Measurements from ENCODE around the gene LRRC8A. TPM values are rescaled to one million over a fixed set of nuclear protein-coding genes. Genes with fewer than 3 reads are reported as not detected.
A peak's percentile ranks its signal among the peaks of the same experiment; 100 is the strongest.

The LRRC8A gene
- total and polyA plus RNA-seq, 2 of the 13 experiments (the other 11 are each of a cell fraction or from before 2014, with no cell fraction given): 16.1 to 40.6 TPM

- TF ChIP-seq, protein P1, sequence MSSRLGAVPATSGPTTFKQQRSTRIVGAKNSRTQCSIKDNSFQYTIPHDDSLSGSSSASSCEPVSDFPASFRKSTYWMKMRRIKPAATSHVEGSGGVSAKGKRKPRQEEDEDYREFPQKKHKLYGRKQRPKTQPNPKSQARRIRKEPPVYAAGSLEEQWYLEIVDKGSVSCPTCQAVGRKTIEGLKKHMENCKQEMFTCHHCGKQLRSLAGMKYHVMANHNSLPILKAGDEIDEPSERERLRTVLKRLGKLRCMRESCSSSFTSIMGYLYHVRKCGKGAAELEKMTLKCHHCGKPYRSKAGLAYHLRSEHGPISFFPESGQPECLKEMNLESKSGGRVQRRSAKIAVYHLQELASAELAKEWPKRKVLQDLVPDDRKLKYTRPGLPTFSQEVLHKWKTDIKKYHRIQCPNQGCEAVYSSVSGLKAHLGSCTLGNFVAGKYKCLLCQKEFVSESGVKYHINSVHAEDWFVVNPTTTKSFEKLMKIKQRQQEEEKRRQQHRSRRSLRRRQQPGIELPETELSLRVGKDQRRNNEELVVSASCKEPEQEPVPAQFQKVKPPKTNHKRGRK (CRISPR knock-in tag; IDR thresholded peaks at IDR 0.05): no peak
- TF ChIP-seq HOXA9 (CRISPR knock-in tag; IDR thresholded peaks at IDR 0.05; ENCODE audit: borderline replicate concordance) (no peak), NFYB (CRISPR knock-in tag; IDR thresholded peaks at IDR 0.05) (peak; percentile 47; the same call in 1 of the 2 replicates), ELF3 (CRISPR knock-in tag; IDR thresholded peaks at IDR 0.05) (peak; percentile 56; the same call in 1 of the 2 replicates), ATF1 (CRISPR knock-in tag; IDR thresholded peaks at IDR 0.05) (peak; percentile 93), SIX4 (CRISPR knock-in tag; IDR thresholded peaks at IDR 0.05) (0 out of 2 replicates have a peak, but pooled peaks have one; percentile 44), NR2F6 (IDR thresholded peaks at IDR 0.05) (no peak; the same call in 1 of the 2 replicates), NR2F6 (CRISPR knock-in tag; IDR thresholded peaks at IDR 0.05) (peak; percentile 43; the same call in 1 of the 2 replicates), LCORL (IDR thresholded peaks at IDR 0.05) (no peak), LCORL (CRISPR knock-in tag; IDR thresholded peaks at IDR 0.05) (0 out of 2 replicates have a peak, but pooled peaks have one; percentile 49), ZEB1 (IDR thresholded peaks at IDR 0.05; ENCODE audit: insufficient replicate concordance, low read depth) (no peak), FOXJ3 (CRISPR knock-in tag; IDR thresholded peaks at IDR 0.05; ENCODE audit: borderline replicate concordance) (no peak), ZNF674 (CRISPR knock-in tag; IDR thresholded peaks at IDR 0.05; ENCODE audit: low read depth) (no peak), ZNF280D (CRISPR knock-in tag; IDR thresholded peaks at IDR 0.05) (peak; percentile 26), SRF (IDR thresholded peaks at IDR 0.05; ENCODE audit: low read depth, low read length) (0 out of 2 replicates have a peak, but pooled peaks have one; percentile 15), IRF2 (CRISPR knock-in tag; IDR thresholded peaks at IDR 0.05) (peak; percentile 34; the same call in 1 of the 2 replicates), MXI1 (IDR thresholded peaks at IDR 0.05; ENCODE audit: borderline replicate concordance, low read depth, low read length) (peak; percentile 68; the same call in 1 of the 3 replicates), NR2F2 (IDR thresholded peaks at IDR 0.05; ENCODE audit: borderline replicate concordance, low read depth) (no peak), ZNF33B (CRISPR knock-in tag; IDR thresholded peaks at IDR 0.05) (0 out of 2 replicates have a peak, but pooled peaks have one; percentile 31), KDM3A (CRISPR knock-in tag; IDR thresholded peaks at IDR 0.05; ENCODE audit: low read depth) (peak; percentile 46; the same call in 1 of the 2 replicates), ZNF446 (CRISPR knock-in tag; IDR thresholded peaks at IDR 0.05) (no peak), ZNF609 (CRISPR knock-in tag; IDR thresholded peaks at IDR 0.05; ENCODE audit: borderline replicate concordance) (peak; percentile 52; the same call in 1 of the 2 replicates)
Measured at GRCh38 chr9:128881884-128882676, at the start of gene LRRC8A, which contains the start of gene KYAT1 (continued).
